Posterior cingulate gyrus (tissue), 11 donors: Measurements from ENCODE around the gene STK11IP.
A peak's percentile ranks its signal among the peaks of the same experiment; 100 is the strongest.

Experiments
- DNase-seq, 10 donors: peaks; one replicate each; pipeline versions ENCODE4 v3.0.0 to v3.0.0-alpha.2; 2020 to 2021; ENCODE audit warnings: mixed read lengths in 3 of 10
- intact Hi-C: fragments of 100-400 bp; cut with DNase I; formaldehyde crosslinking; loops from one replicate; pipeline ENCODE4 v1.15.1; 2023

Gene STK11IP

GRCh38 chr2:219597552-219598307 lies at the start of gene STK11IP:
STK11IP (plus strand) TSS chr2:219597857; CDS start chr2:219598120, 263 bp downstream.
- peak; percentile 93 to 99 (median 95) for DNase-seq
- intact Hi-C loops, result loop anchor here (2.0 to 5.0 kb wide), 2 partner anchors 45 to 53 kb away; partner anchors contain the start of gene TMEM198

- peak in 1 of 10 donors; percentile 80 for DNase-seq
- intact Hi-C loops, result no loop called here
Observed at GRCh38 chr2:219548990-219549389, 48.7 kb upstream of the STK11IP start.

- DNase-seq, result peak in 1 of 10 donors; percentile 57
- intact Hi-C loops, result no loop called here
Observed at GRCh38 chr2:219549619-219550018, 48.0 kb upstream of the STK11IP start.

GRCh38 chr2:219551441-219552381 lies 45.9 kb upstream of the STK11IP start:
- DNase-seq, result peak in 3 of 10 donors; percentile 82 to 93 (median 87)
- intact Hi-C loops, result no loop called here

- intact Hi-C loops, result no loop called here
- DNase-seq, result peak; percentile 73 to 99 (median 86)
Observed at GRCh38 chr2:219552382-219553167, 45.1 kb upstream of the STK11IP start.

- intact Hi-C loops, result no loop called here
- DNase-seq, result no peak
Observed at GRCh38 chr2:219553168-219553417, 44.6 kb upstream of the STK11IP start.

GRCh38 chr2:219553463-219553963 lies 44.1 kb upstream of the STK11IP start:
- DNase-seq, result peak in 1 of 10 donors; percentile 38
- intact Hi-C loops, result no loop called here

- intact Hi-C loops, result no loop called here
- DNase-seq, result peak in 2 of 10 donors; percentile 76 to 83
Observed at GRCh38 chr2:219554350-219554749, 43.3 kb upstream of the STK11IP start.

- DNase-seq, result peak in 1 of 10 donors; percentile 71
- intact Hi-C loops, result loop anchor here (5.0 kb wide), 1 partner anchor 81 kb away; no protein-coding TSS in a partner anchor
Observed at GRCh38 chr2:219555956-219556355, 41.7 kb upstream of the STK11IP start.

- DNase-seq, result peak in 1 of 10 donors; percentile 70
- intact Hi-C loops, result loop anchor here (5.0 kb wide), 1 partner anchor 81 kb away; no protein-coding TSS in a partner anchor
Observed at GRCh38 chr2:219556413-219556812, 41.2 kb upstream of the STK11IP start.

GRCh38 chr2:219557320-219557719 lies 40.3 kb upstream of the STK11IP start:
- intact Hi-C loops, result loop anchor here (5.0 kb wide), 1 partner anchor 80 kb away; no protein-coding TSS in a partner anchor
- peak in 1 of 10 donors; percentile 82 for DNase-seq

- intact Hi-C loops, result loop anchor here (5.0 kb wide), 1 partner anchor 79 kb away; no protein-coding TSS in a partner anchor
- DNase-seq, result peak in 2 of 10 donors; percentile 79 to 80
Observed at GRCh38 chr2:219557791-219558785, 39.6 kb upstream of the STK11IP start.

GRCh38 chr2:219559156-219559915 lies 38.3 kb upstream of the STK11IP start:
- intact Hi-C loops, result loop anchor here (5.0 kb wide), 1 partner anchor 78 kb away; no protein-coding TSS in a partner anchor
- DNase-seq, result peak in 2 of 10 donors; percentile 62 to 81

GRCh38 chr2:219560037-219560892 lies 37.4 kb upstream of the STK11IP start:
- DNase-seq, result peak in 2 of 10 donors; percentile 60 to 66
- intact Hi-C loops, result no loop called here

GRCh38 chr2:219560893-219561178 lies 36.8 kb upstream of the STK11IP start:
- DNase-seq, result no peak
- intact Hi-C loops, result no loop called here

GRCh38 chr2:219561179-219562048 lies 36.2 kb upstream of the STK11IP start:
- peak in 3 of 10 donors; percentile 41 to 58 (median 55) for DNase-seq
- intact Hi-C loops, result no loop called here
